HG03095 (cell line): ENCODE data around the gene MPRIP.

ENCODE experiments used
- ATAC-seq: cut with Tn5 transposase; IDR thresholded peaks from one replicate; pipeline ENCODE4 v1.9.1; 2021; ENCODE audit warnings: moderate library complexity; ENCODE audit not compliant: unreplicated experiment

The MPRIP gene

GRCh38 chr17:17050346-17051345 lies 8.4 kb downstream of the MPRIP start:
- no peak for ATAC-seq

GRCh38 chr17:17051380-17051779 lies 9.1 kb downstream of the MPRIP start:
- ATAC-seq, result no peak

GRCh38 chr17:17051791-17052461 lies 9.7 kb downstream of the MPRIP start:
- no peak for ATAC-seq

GRCh38 chr17:17052462-17053221 lies 10.4 kb downstream of the MPRIP start:
- no peak for ATAC-seq

GRCh38 chr17:17053446-17054379 lies 11.5 kb downstream of the MPRIP start:
- ATAC-seq, result no peak

- ATAC-seq, result no peak
These were observed 12.4 kb downstream of the MPRIP start for GRCh38 chr17:17054636-17055035.

- no peak for ATAC-seq
These were observed 13.3 kb downstream of the MPRIP start for GRCh38 chr17:17055286-17056155.

GRCh38 chr17:17056156-17056539 lies 13.9 kb downstream of the MPRIP start:
- ATAC-seq, result no peak

- ATAC-seq, result no peak
These were observed 14.8 kb downstream of the MPRIP start for GRCh38 chr17:17057057-17057551.

GRCh38 chr17:17058304-17058703 lies 16.0 kb downstream of the MPRIP start:
- ATAC-seq, result no peak

GRCh38 chr17:17059301-17059890 lies 17.1 kb downstream of the MPRIP start:
- ATAC-seq, result no peak

- ATAC-seq, result no peak
These were observed 18.0 kb downstream of the MPRIP start for GRCh38 chr17:17060001-17060922.

- ATAC-seq, result no peak
These were observed 18.7 kb downstream of the MPRIP start for GRCh38 chr17:17060930-17061329.

- ATAC-seq, result no peak
These were observed 19.3 kb downstream of the MPRIP start for GRCh38 chr17:17061516-17061915.

GRCh38 chr17:17062356-17062755 lies 20.1 kb downstream of the MPRIP start:
- ATAC-seq, result no peak

GRCh38 chr17:17062866-17063265 lies 20.6 kb downstream of the MPRIP start:
- no peak for ATAC-seq

GRCh38 chr17:17063546-17064122 lies 21.4 kb downstream of the MPRIP start:
- ATAC-seq, result no peak
